Rectal smooth muscle tissue (tissue), 1 donor: Measurements from ENCODE around the gene PCNX2.
A peak's percentile ranks its signal among the peaks of the same experiment; 100 is the strongest.
"Not testable (repeated sequence)": the region's sequence is repeated elsewhere in the genome, so short reads cannot be mapped to it uniquely, and the experiment has no call there.

ENCODE experiments used
- H3K27ac ChIP-seq: one replicate; pipeline ENCODE4 v1.7.0; 2013; ENCODE audit warnings: low read depth, low read length, inconsistent platforms
- H3K27me3 ChIP-seq: one replicate; pipeline ENCODE4 v1.7.0; 2013; ENCODE audit warnings: low read length; ENCODE audit not compliant: control insufficient read depth, insufficient read depth
- H3K36me3 ChIP-seq: one replicate; pipeline ENCODE4 v1.7.0; 2013; ENCODE audit warnings: low read length; ENCODE audit not compliant: control insufficient read depth, insufficient read depth
- H3K4me1 ChIP-seq: one replicate; pipeline ENCODE4 v1.7.0; 2013; ENCODE audit warnings: low read length; ENCODE audit not compliant: control insufficient read depth, insufficient read depth
- H3K4me3 ChIP-seq: one replicate; pipeline ENCODE4 v1.7.0; 2013; ENCODE audit warnings: low read length
- H3K9ac ChIP-seq: one replicate; pipeline ENCODE4 v1.7.0; 2013; ENCODE audit warnings: low read length

PCNX2 gene

GRCh38 chr1:233114860-233115259 lies 180.7 kb downstream of the PCNX2 start:
- Histone ChIP-seq H3K27ac (no peak overlapping the region), H3K9ac (no peak overlapping the region), H3K27me3 (no peaks in the 10 kb centered on the region), H3K4me3 (no peak overlapping the region), H3K36me3 (peaks cover 2% of the 10 kb centered on the region), H3K4me1 (peaks cover 3% of the 10 kb centered on the region)

GRCh38 chr1:233114159-233114558 lies 181.4 kb downstream of the PCNX2 start:
- peaks cover 3% of the 10 kb centered on the region for H3K4me1 ChIP-seq
- no peak overlapping the region for H3K4me3 ChIP-seq
- no peak overlapping the region for H3K9ac ChIP-seq
- no peaks in the 10 kb centered on the region for H3K27me3 ChIP-seq
- H3K27ac ChIP-seq = no peak overlapping the region
- peaks cover 2% of the 10 kb centered on the region for H3K36me3 ChIP-seq

DNA sequence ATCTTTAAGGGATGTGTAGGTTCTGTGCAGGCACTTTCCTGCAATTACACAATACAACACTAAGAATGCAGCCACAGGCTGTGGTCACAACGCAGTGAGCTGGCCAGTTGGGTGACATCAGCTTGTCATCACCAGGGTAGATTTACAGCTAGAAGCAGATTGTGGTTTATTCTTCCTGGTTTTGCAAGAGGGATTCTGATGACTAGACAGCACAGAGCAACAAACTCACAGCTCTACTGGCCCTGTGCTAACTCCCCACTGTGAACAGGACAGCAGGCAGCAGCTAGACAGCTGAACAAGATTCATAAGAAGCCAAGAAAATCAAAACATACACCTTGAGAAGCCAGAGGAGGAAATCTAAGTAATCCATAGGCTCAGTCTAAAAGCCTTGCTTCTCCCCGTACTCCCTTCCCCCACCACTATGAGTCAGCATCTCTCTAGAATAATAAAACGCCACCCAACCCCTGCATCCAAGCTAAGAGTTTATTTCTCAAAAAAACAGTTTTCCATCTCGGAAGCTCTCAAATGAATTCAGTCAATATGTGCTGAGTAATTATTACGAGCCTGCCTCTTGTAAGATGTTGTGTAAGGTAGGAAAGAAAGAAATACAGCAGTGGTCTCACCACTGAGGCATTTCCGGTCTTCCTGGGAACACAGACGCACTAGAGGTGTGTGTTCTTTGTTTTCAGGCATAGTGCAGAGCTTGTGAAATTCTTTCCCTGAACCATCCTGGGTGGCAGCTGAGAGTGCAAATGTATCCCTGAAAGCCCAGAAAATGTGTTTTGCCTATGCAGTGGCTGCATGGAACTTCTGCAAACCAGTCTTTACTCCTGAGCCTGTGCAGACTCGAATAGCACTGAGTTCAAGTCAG lies 182.3 kb downstream of the PCNX2 start:
- Histone ChIP-seq H3K4me3 (no peak overlapping the region), H3K9ac (no peak overlapping the region)

DNA sequence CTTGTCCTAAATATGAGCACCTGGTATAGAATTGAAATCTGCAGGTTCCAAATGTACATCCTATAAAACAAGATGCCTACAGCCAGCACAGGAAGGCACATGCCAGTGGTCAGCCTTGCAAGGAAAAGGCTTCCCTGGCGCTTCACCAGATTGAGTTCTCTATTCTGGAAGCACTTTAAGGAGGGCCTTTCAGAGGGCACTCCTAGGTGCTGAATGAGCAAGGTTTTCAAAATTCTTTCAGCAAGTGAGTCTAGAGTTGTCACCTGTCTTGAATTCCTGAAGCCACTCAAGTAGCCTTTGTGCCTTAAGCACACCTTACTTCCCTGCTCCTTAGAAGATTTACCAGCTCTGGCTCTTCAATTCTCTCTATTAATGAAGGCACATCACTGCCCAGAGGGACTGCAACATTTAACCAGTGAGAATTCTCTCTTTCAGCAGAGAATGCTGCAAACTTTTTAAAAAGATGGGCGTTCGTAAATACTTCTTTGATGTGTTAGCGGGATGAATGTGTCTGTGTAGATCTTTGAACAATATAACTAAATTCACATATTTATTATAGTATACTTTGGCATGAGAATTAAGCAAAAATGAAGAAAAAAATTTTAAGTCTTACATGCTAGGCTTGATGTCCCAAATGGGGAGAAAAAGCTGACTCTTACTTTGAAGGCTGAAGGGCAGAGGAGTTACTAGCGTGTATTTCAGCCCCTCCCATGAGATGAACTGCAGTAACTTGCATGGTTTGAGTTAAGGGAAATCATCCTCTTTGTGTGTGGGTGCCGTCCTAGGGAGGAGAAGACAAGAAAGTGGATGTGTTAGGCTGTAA lies 183.1 kb downstream of the PCNX2 start:
- Histone ChIP-seq H3K27me3 (no peaks in the 10 kb centered on the region), H3K4me3 (no peak overlapping the region), H3K36me3 (peaks cover 2% of the 10 kb centered on the region), H3K27ac (no peak overlapping the region), H3K9ac (no peak overlapping the region), H3K4me1 (peaks cover 3% of the 10 kb centered on the region)

More for the DNA sequence above, 182.3 kb downstream of the PCNX2 start:
- no peaks in the 10 kb centered on the region for H3K27me3 ChIP-seq
- peaks cover 3% of the 10 kb centered on the region for H3K4me1 ChIP-seq
- peaks cover 2% of the 10 kb centered on the region for H3K36me3 ChIP-seq
- H3K27ac ChIP-seq = peak overlapping the region; percentile 38

GRCh38 chr1:233111731-233112130 lies 183.8 kb downstream of the PCNX2 start:
- no peak overlapping the region for H3K4me3 ChIP-seq
- peaks cover 3% of the 10 kb centered on the region for H3K4me1 ChIP-seq
- H3K27me3 ChIP-seq = no peaks in the 10 kb centered on the region
- H3K9ac ChIP-seq = no peak overlapping the region
- peaks cover 2% of the 10 kb centered on the region for H3K36me3 ChIP-seq
- H3K27ac ChIP-seq = no peak overlapping the region

- Histone ChIP-seq H3K9ac (no peak overlapping the region), H3K4me3 (no peak overlapping the region), H3K4me1 (peaks cover 3% of the 10 kb centered on the region), H3K36me3 (peaks cover 2% of the 10 kb centered on the region), H3K27me3 (no peaks in the 10 kb centered on the region), H3K27ac (no peak overlapping the region)
Measured at GRCh38 chr1:233109096-233109495, 186.4 kb downstream of the PCNX2 start.

DNA sequence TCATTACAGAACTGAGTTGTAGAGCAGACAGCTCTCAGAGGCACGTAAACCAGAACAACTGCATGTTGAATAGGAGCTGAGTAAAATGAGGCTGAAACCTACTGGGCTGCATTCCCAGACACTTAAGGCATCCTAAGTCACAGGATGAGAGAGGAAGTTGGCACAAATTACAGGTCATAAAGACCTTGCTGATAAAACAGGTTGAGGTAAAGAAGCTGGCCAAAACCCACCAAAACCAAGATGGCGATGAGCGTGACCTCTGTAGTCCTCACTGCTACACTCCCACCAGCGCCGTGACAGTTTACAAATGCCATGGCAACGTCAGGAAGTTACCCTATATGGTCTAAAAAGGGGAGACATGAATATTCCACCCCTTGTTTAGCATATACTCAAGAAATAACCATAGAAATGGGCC lies 187.8 kb downstream of the PCNX2 start:
- H3K4me3 ChIP-seq, H3K27me3 ChIP-seq, H3K9ac ChIP-seq, H3K36me3 ChIP-seq, H3K4me1 ChIP-seq, H3K27ac ChIP-seq: not testable (repeated sequence)

GRCh38 chr1:233107130-233107660 lies 188.3 kb downstream of the PCNX2 start:
- no peak overlapping the region for H3K4me3 ChIP-seq
- H3K27ac ChIP-seq = no peak overlapping the region
- H3K9ac ChIP-seq = no peak overlapping the region
- H3K4me1 ChIP-seq = no peaks in the 10 kb centered on the region
- H3K27me3 ChIP-seq = no peaks in the 10 kb centered on the region
- peaks cover 2% of the 10 kb centered on the region for H3K36me3 ChIP-seq

DNA sequence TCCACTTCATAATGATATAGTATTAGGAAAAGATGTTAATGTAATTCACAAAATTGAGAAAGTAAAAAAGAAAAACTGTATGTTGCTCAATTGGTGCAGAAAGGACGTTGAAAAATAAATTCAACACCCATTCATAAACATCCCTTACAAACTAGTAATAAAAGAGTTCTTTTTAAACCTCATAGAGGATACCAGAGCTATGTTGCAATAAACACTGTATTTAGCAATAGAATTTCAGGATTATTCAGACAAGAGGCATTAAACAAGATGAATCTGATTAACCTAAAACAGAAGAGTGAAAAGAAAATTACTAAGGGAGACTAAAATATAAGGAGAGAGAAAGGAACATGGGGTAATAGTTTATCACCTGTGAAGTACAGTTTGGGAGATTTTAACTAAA lies 190.3 kb downstream of the PCNX2 start:
- no peak overlapping the region for H3K4me3 ChIP-seq
- H3K27me3 ChIP-seq = no peaks in the 10 kb centered on the region
- H3K36me3 ChIP-seq = no peaks in the 10 kb centered on the region
- H3K27ac ChIP-seq = no peak overlapping the region
- no peaks in the 10 kb centered on the region for H3K4me1 ChIP-seq
- no peak overlapping the region for H3K9ac ChIP-seq

GRCh38 chr1:233102341-233102740 lies 193.2 kb downstream of the PCNX2 start:
- no peak overlapping the region for H3K9ac ChIP-seq
- no peak overlapping the region for H3K27ac ChIP-seq
- H3K4me3 ChIP-seq = no peak overlapping the region
- H3K4me1 ChIP-seq = no peaks in the 10 kb centered on the region
- H3K36me3 ChIP-seq = no peaks in the 10 kb centered on the region
- no peaks in the 10 kb centered on the region for H3K27me3 ChIP-seq

DNA sequence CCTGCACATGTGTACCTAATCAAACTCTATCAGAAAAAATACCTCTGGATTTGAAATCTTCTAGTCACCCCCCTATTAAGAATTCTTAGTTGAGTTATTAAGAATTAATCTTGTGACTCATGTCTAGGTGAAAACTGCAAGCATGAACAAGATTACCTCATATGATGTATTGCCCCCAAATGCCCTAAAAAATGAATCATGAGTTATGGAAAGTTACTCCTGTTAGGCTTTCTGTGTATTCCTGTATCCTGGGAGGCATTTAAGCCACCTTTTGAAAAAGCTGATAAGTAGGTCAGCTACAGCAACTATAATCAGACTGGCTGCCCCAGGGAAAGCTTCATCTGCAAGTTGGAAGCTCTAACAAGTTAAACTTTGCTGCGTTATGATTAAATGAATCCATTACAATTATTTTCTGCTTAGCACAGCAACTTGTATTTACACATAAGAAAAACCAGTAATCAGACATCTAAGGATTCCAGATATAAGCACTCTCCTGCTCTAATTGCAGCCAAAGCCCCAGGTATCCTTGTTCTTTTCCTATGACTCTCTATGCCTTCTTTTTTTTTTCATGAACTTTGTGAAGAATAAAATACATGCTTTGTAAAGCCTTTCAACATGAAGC lies 197.5 kb downstream of the PCNX2 start:
- Histone ChIP-seq H3K27me3 (no peaks in the 10 kb centered on the region), H3K27ac (no peak overlapping the region), H3K36me3 (no peaks in the 10 kb centered on the region), H3K4me3 (no peak overlapping the region), H3K4me1 (no peaks in the 10 kb centered on the region), H3K9ac (no peak overlapping the region)

GRCh38 chr1:233097546-233097945 lies 198.0 kb downstream of the PCNX2 start:
- no peak overlapping the region for H3K27ac ChIP-seq
- no peaks in the 10 kb centered on the region for H3K4me1 ChIP-seq
- H3K36me3 ChIP-seq = no peaks in the 10 kb centered on the region

More at GRCh38 chr1:233097546-233097945, 198.0 kb downstream of the PCNX2 start:
- no peak overlapping the region for H3K9ac ChIP-seq
- no peak overlapping the region for H3K4me3 ChIP-seq
- no peaks in the 10 kb centered on the region for H3K27me3 ChIP-seq
